Putamen (tissue), 1 donor: Measurements from ENCODE around the gene TMEM207.

ENCODE experiments used
- DNase-seq: peaks from one replicate; pipeline ENCODE4 v3.0.0-alpha.2; 2016; ENCODE audit warnings: low spot score

TMEM207 gene

DNA sequence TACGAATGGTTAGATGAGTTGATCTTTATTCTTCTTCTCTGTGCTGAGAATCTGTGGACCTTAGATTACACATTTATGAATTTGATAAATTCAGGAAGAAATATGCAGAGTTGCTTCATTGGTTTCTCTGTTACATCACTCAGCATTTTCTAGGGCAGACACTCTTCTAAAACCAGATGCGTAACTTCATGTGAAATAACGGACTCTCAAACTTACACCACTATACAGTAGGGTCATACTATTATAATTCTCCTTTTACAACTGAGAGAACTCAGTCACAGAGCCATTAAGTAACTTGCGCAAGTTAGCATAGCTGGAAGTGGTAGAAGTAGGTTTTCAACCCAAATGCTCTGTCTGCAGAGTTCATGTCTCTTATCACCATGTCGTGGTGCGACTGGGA is 5.7 kb downstream of the TMEM207 start:
- no peak for DNase-seq

- no peak for DNase-seq
Observed at GRCh38 chr3:190443257-190443656, 6.4 kb downstream of the TMEM207 start.

GRCh38 chr3:190442240-190442639 is 7.5 kb downstream of the TMEM207 start:
- DNase-seq, result no peak

GRCh38 chr3:190436331-190436730 is 13.4 kb downstream of the TMEM207 start:
- no peak for DNase-seq

DNA sequence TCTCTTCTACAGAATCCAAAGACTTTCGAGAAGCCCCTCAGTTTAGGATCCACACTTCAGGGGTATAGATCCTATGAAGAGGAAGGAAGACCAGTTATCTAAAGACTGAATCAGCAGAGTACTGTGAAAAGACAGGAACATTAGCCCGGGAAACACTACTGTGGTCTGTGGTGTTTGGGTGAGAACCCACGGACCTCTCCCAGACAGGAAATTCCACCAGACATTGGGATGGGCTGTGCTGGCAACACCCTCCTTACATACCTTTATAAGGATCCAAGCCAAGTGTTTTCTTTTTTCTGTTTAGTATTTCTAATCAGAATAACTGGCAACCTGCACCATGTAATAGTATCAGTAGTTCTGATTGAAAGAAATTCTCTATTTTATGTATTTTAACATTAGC is 14.1 kb downstream of the TMEM207 start:
- DNase-seq, result no peak

- DNase-seq, result no peak
Observed at GRCh38 chr3:190433626-190434025, 16.1 kb downstream of the TMEM207 start.

GRCh38 chr3:190432216-190432615 is 17.5 kb downstream of the TMEM207 start:
- no peak for DNase-seq

GRCh38 chr3:190430906-190431305 is 18.8 kb downstream of the TMEM207 start:
- DNase-seq, result no peak

DNA sequence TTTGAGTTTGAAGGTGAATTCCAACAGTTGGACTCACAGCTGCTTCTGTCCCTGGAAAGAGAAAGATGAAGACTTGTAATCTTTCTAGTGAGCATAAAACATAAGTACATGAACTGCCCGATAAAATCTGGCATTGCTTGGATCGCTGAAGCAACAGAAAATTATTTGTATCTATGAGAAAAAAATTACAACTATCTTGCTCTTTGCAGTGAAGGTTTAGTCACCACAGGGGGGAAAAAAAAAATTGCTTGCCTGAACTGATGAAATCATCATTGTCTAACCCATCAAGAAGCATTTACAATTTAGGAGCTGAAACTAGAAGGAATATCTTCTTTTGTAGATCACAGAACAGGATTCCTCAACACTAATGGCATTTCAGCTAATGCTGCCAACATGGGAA is 20.0 kb downstream of the TMEM207 start:
- no peak for DNase-seq

DNA sequence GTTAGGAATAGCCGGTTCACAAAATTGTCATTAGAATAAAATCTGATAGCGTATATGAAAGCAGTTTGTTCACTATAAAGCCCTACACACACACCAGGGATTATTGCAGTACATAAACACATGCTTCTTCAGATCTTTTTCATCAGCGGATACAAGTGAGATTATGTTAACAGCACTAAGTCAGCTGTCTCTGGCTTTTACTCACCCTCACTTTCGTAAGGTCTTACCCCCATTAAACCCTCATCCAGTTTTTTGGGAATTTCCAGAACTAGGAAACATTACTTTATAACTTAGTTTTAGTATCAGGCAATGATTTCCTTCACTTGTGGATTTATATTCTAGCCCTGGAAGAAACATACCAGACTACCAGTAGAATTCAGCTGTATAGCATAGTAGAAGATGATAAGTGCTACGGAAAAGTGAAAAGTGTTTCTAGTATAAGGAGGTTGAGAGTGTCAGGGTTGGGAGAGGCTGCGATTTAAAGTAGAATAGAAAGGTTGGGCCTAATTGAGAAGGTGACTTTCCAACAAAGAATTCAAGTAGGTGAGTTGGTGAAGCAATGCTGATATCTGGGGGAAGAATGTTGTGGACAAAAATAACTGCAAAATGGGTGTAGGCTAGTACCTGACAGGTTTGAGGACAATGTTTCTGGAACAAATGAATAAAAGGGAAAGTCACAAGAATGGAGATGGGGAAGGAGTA is 22.7 kb downstream of the TMEM207 start:
- no peak for DNase-seq

DNA sequence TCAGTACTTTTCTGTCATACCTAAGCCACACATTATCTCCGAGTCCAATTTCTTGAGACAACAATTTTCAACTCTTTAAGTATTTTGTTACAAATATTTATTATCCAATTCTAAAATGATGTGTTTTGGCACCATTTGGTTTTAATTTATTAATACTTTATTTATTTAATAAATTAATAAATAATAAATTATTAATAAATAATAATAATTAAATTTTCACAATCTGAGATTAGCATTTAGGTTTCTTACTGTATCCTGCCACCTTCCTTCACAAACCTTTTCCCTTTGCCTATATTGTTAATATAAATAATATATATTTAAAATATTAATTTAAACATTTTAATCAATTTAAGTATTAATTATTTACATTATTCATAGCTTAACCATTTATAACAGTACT is 23.9 kb downstream of the TMEM207 start:
- no peak for DNase-seq

- peak; percentile 49 for DNase-seq
Observed at GRCh38 chr3:190424478-190425439, 24.9 kb downstream of the TMEM207 start.

- DNase-seq, result no peak
Observed at GRCh38 chr3:190424108-190424477, 25.6 kb downstream of the TMEM207 start.

- DNase-seq, result no peak
Observed at GRCh38 chr3:190414297-190414696, 35.4 kb downstream of the TMEM207 start.

DNA sequence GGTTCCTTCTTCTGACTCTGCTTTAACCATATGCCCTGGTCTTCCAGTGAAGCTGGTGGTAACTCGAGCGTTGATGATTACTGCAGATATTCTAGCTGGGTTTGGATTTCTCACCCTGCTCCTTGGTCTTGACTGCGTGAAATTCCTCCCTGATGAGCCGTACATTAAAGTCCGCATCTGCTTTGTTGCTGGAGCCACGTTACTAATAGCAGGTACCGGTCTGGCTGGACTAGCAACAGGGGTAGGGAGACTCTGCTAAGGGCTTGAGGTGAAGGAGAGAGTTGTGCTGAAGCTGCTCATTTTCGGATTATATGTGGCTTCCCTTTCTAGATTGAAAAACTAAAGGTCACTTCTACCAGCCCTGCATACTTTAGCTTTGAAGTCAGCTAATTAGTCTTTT is 45.0 kb downstream of the TMEM207 start:
- no peak for DNase-seq

- no peak for DNase-seq
Observed at GRCh38 chr3:190401963-190402362, 47.7 kb downstream of the TMEM207 start.

DNA sequence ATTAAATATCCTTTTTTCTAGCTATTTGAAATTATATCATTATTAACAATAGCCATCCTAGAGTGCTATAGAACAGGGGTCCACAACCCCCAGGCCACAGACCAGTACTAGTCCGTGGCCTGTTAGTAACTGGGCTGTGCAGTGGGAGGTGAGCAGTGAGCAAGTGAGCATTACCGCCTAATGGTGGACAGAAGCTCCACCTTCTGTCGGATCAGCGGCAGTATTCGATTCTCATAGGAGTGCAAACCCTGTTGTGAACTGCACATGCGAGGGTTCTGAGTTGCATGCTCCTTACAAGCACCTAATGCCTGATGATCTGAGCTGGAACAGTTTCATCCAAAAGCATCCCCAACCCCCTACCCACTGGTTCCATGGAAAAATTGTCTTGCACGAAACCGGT is 50.0 kb downstream of the TMEM207 start:
- no peak for DNase-seq

GRCh38 chr3:190397889-190398288 is 51.8 kb downstream of the TMEM207 start:
- no peak for DNase-seq

- DNase-seq, result no peak
Observed at GRCh38 chr3:190396001-190396400, 53.7 kb downstream of the TMEM207 start.

DNA sequence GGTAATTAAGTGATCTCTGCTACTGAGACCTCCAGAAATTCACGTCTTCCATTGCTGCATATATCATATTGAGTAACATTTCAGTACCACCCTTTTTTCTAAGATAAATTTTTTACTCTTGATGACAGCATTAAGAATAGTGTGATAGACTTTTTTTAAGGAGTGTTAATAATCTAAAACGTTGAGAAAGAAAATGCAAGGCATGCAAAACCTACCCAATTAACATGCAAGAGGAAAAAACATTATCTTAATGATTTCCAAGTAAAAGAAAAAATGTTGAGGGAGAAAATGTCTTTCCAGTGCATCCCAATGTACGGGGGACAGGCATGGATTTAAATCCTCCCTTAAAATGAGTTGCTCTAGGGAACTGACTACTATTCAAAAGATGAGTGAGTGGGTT is 61.0 kb downstream of the TMEM207 start:
- DNase-seq, result no peak

DNA sequence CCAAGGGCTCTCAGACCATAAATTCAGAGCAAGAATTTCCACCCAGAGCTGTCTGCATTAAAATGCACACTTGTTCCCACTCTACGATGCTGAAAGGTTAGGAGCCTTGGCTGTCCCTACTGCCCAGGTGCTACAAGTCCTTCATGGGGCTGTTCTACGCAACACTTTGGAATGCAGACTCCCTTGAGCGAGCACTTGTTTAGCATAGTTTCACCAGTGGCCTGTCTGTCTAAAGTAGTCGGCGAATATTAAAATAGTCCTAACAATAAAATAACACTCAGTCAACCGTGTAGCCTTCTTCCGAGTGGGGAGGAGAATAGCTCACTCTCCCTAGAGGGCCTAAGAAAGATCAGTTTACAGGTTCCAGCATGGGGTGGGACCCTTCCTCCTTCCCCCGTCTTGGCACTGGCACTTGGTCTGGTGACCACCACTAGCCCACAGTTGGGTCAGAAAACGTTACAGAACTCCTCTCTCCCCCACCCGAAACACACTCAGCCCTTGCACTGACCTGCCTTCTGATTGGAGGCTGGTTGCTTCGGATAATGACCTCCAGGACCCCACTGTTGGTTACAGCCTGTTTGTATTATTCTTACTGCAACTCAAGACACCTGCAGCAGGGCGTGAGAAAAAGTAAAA is 62.0 kb downstream of the TMEM207 start, which contains the start of gene CLDN16:
Gene CLDN16, plus strand, starts transcription at position 586 of the 636 bp plus-strand sequence. CDS start 167 bp downstream, outside the sequence.
- DNase-seq, result no peak
